ENCODE data around the gene DVL1. TPM values are rescaled to one million over a fixed set of nuclear protein-coding genes. Genes with fewer than 3 reads are reported as not detected.

DVL1 gene
- total and polyA plus RNA-seq, 2 experiments from 2014 or later = 8.6 to 113 TPM

DNA sequence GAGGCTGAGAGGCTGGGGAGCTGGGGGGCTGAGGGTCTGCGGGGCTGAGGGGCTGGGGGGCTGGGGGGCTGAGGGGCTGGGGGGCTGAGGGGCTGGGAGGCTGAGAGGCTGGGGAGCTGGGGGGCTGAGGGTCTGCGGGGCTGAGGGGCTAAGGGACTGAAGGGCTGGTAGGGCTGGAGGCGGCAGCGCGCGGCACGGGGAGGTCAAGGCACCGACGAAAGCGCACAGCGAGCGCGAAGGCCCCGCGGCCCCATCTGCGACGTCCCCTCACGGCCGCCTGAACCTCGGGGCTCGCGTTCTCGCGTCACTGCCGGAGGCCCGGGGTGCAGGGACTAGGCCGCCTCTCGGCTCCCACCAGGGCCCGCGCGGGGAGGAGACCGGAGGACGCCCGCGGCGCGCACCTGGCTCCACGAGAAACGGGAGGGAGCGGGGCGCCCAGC lies 25.1 kb downstream of the DVL1 start:
- Histone ChIP-seq H3K27me3 (replicated peaks; ENCODE audit: insufficient read depth) (no peaks in the 10 kb centered on the region), H3F3A (ENCODE audit: insufficient read depth) (peaks cover 3% of the 10 kb centered on the region; the same call in 1 of the 2 replicates), H3K4me2 (ENCODE audit: unreplicated experiment) (peak overlapping the region; percentile 55), H3K27ac (peak overlapping the region; percentile 72), H3K36me3 (ENCODE audit: low read depth) (peaks cover 4% of the 10 kb centered on the region; the same call in 1 of the 2 replicates), H3K4me3 (peak overlapping the region; percentile 89), H3K9ac (peak overlapping the region; percentile 97), H4K20me1 (ENCODE audit: insufficient read depth) (no peaks in the 10 kb centered on the region), H2AFZ (no peak overlapping the region), H3K79me2 (ENCODE audit: insufficient read depth) (peaks cover 71% of the 10 kb centered on the region), H3K9me2 (ENCODE audit: insufficient read depth) (no peaks in the 10 kb centered on the region), H3K9me3 (ENCODE audit: low read depth) (no peaks in the 10 kb centered on the region), H3K4me1 (ENCODE audit: insufficient read depth) (peaks cover 14% of the 10 kb centered on the region)
- in situ Hi-C loops (cut with MboI) = no loop called here
- TF ChIP-seq EZH2phosphoT487 (IDR thresholded peaks at IDR 0.05; ENCODE audit: insufficient read depth, low read depth) = no peak
- TF ChIP-seq EZH2 (IDR thresholded peaks at IDR 0.05; ENCODE audit: insufficient read depth, poor library complexity, severe bottlenecking) = no peak
- DNase-seq = no peak
- 0 to 2% methylated on average over 14 to 38 of the region's 41 CpGs for WGBS, 2 experiments (ENCODE audit: low coverage in 1 of 2, low lambda C conversion rate in 2 of 2, missing lambda C conversion rate in 2 of 2)

DNA sequence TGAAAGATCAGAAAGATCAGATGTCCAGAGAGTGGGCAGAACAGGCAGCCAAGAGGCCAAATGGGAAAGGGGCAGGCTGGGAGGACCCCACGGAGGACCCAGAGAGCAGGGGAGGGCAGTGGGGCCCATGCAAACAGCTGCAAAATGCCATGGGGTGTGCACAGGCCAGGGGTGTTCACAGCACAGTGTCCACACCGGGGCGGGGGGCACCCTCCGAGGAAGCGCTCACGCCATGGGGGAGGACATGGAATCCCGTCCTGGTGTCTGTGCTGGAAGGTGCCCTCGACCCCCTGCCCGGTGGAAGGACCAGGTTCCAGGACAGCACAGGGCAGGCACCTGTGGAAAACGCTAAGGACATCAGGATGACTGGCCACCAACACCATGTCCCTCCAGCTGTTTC lies 26.3 kb downstream of the DVL1 start:
- Histone ChIP-seq H2AFZ (no peak overlapping the region), H3K4me3 (peak overlapping the region; percentile 58; the same call in 1 of the 2 replicates), H3K27me3 (replicated peaks; ENCODE audit: insufficient read depth) (no peaks in the 10 kb centered on the region), H3K9ac (peak overlapping the region; percentile 44; the same call in 1 of the 2 replicates), H3K9me2 (ENCODE audit: insufficient read depth) (no peaks in the 10 kb centered on the region), H3F3A (ENCODE audit: insufficient read depth) (peaks cover 13% of the 10 kb centered on the region), H3K36me3 (ENCODE audit: low read depth) (peaks cover 4% of the 10 kb centered on the region; the same call in 1 of the 2 replicates), H3K79me2 (ENCODE audit: insufficient read depth) (peaks cover 78% of the 10 kb centered on the region), H4K20me1 (ENCODE audit: insufficient read depth) (no peaks in the 10 kb centered on the region), H3K27ac (no peak overlapping the region), H3K9me3 (ENCODE audit: low read depth) (no peaks in the 10 kb centered on the region), H3K4me1 (ENCODE audit: insufficient read depth) (peaks cover 22% of the 10 kb centered on the region), H3K4me2 (ENCODE audit: unreplicated experiment) (no peak overlapping the region)
- in situ Hi-C loops (cut with MboI) = no loop called here
- WGBS, 2 experiments (ENCODE audit: low coverage in 1 of 2, low lambda C conversion rate in 2 of 2, missing lambda C conversion rate in 2 of 2) = 79 to 83% methylated on average over 8 to 10 of the region's 10 CpGs
- DNase-seq = no peak
- TF ChIP-seq EZH2phosphoT487 (IDR thresholded peaks at IDR 0.05; ENCODE audit: insufficient read depth, low read depth) = no peak
- TF ChIP-seq EZH2 (IDR thresholded peaks at IDR 0.05; ENCODE audit: insufficient read depth, poor library complexity, severe bottlenecking) = no peak

DNA sequence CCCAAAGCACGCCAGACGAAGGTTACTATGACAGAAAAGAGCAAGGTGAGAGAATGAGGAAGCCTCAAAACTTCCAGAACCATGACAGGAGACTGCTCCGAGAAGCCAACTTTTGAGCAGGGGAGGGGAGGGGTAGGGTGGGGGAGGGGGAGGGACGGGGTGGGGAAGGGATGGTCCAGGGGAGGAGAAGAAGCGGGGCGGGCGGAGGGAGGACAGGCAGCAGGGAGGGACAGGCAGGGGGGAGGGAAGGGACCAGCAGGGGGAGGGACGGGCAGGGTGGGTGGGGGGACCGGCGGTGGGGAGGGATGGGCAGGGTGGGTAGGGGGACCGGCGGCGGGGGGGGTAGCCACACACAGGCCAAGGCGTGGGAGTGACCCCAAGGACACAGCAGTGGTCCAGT lies 26.8 kb downstream of the DVL1 start:
- TF ChIP-seq EZH2phosphoT487 (IDR thresholded peaks at IDR 0.05; ENCODE audit: insufficient read depth, low read depth) (no peak), EZH2 (IDR thresholded peaks at IDR 0.05; ENCODE audit: insufficient read depth, poor library complexity, severe bottlenecking) (no peak)
- in situ Hi-C loops (cut with MboI) = no loop called here
- H2AFZ ChIP-seq = no peak overlapping the region
- peaks cover 83% of the 10 kb centered on the region for H3K79me2 ChIP-seq (ENCODE audit: insufficient read depth)
- no peak overlapping the region for H3K9ac ChIP-seq
- H3K4me2 ChIP-seq (ENCODE audit: unreplicated experiment) = no peak overlapping the region
- H4K20me1 ChIP-seq (ENCODE audit: insufficient read depth) = no peaks in the 10 kb centered on the region
- no peak overlapping the region for H3K4me3 ChIP-seq
- no peak for DNase-seq
- peaks cover 18% of the 10 kb centered on the region for H3F3A ChIP-seq (ENCODE audit: insufficient read depth)
- H3K9me2 ChIP-seq (ENCODE audit: insufficient read depth) = no peaks in the 10 kb centered on the region
- 63 to 75% methylated on average over 4 to 14 of the region's 14 CpGs for WGBS, 2 experiments (ENCODE audit: low coverage in 1 of 2, low lambda C conversion rate in 2 of 2, missing lambda C conversion rate in 2 of 2)
- no peaks in the 10 kb centered on the region for H3K27me3 ChIP-seq (replicated peaks; ENCODE audit: insufficient read depth)
- H3K4me1 ChIP-seq (ENCODE audit: insufficient read depth) = peaks cover 26% of the 10 kb centered on the region
- H3K27ac ChIP-seq = no peak overlapping the region
- H3K36me3 ChIP-seq (ENCODE audit: low read depth) = peaks cover 4% of the 10 kb centered on the region; the same call in 1 of the 2 replicates
- no peaks in the 10 kb centered on the region for H3K9me3 ChIP-seq (ENCODE audit: low read depth)

DNA sequence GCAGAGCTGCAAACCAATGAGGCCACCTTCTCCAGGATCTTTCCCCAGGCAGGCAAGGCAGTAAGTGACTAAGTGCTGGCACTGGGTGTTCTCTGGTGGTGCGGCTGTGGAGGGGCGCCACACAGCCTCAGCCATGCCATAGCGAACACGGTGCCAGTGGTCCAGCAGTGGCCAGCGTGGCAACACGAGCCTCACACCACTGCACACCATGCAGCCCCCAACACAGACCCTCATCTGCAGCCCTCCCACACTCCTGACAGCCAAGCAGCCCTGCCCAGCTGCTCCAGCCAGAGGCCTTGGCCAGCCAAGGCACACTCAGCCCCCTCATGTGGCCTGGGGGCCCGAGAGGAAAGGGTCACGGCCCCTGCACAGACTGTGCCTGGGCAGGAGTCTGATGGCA lies 27.7 kb downstream of the DVL1 start:
- H3K9me2 ChIP-seq (ENCODE audit: insufficient read depth) = no peaks in the 10 kb centered on the region
- TF ChIP-seq EZH2 (IDR thresholded peaks at IDR 0.05; ENCODE audit: insufficient read depth, poor library complexity, severe bottlenecking) (no peak), EZH2phosphoT487 (IDR thresholded peaks at IDR 0.05; ENCODE audit: insufficient read depth, low read depth) (no peak)
- peaks cover 86% of the 10 kb centered on the region for H3K79me2 ChIP-seq (ENCODE audit: insufficient read depth)
- no peaks in the 10 kb centered on the region for H3K27me3 ChIP-seq (replicated peaks; ENCODE audit: insufficient read depth)
- peaks cover 27% of the 10 kb centered on the region for H3F3A ChIP-seq (ENCODE audit: insufficient read depth)
- peaks cover 26% of the 10 kb centered on the region for H3K4me1 ChIP-seq (ENCODE audit: insufficient read depth)
- H3K27ac ChIP-seq = no peak overlapping the region
- H4K20me1 ChIP-seq (ENCODE audit: insufficient read depth) = no peaks in the 10 kb centered on the region
- no peak overlapping the region for H2AFZ ChIP-seq
- no peak overlapping the region for H3K4me2 ChIP-seq (ENCODE audit: unreplicated experiment)
- H3K4me3 ChIP-seq = no peak overlapping the region
- no peaks in the 10 kb centered on the region for H3K9me3 ChIP-seq (ENCODE audit: low read depth)
- no peak for DNase-seq
- peaks cover 4% of the 10 kb centered on the region; the same call in 1 of the 2 replicates for H3K36me3 ChIP-seq (ENCODE audit: low read depth)
- peak overlapping the region; percentile 21; the same call in 1 of the 2 replicates for H3K9ac ChIP-seq
- 69 to 73% methylated on average over 8 of the region's 8 CpGs for WGBS, 2 experiments (ENCODE audit: low coverage in 1 of 2, low lambda C conversion rate in 2 of 2, missing lambda C conversion rate in 2 of 2)
- in situ Hi-C loops (cut with MboI) = no loop called here
